ENCODE measurements around the gene IL18RAP.

The IL18RAP gene

DNA sequence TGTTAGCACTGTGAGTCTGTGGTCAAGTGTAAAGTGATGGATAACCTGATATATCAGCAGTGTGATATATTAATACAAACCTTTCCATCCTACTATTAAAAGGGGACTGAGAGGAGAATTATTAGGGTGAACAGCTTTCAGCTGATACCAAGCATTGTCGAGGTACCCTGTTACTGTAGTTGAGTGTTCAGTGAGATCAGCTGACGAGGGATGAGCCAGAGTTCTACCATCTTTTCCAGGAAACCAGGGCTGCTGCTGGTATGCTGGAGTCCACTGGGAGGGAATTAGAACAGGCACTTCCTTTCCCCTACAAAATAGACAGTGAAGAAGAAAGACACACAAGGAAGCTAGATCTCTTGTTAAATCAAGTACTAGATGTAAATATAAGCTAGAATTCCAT lies 408 bp downstream of the IL18RAP start:
- H3K9ac ChIP-seq (ENCODE audit: low read length in 2 of 2), result no peak overlapping the region
- no peaks in the 10 kb centered on the region for H3K36me3 ChIP-seq (ENCODE audit: control insufficient read depth in 2 of 2, insufficient read depth in 2 of 2, low read length in 2 of 2)
- H3K4me3 ChIP-seq (ENCODE audit: low read length in 2 of 2), result no peak overlapping the region
- H3K27me3 ChIP-seq (ENCODE audit: control insufficient read depth in 1 of 2, insufficient read depth in 2 of 2, low read length in 2 of 2), result no peaks in the 10 kb centered on the region
- H3K4me1 ChIP-seq (ENCODE audit: control insufficient read depth, insufficient read depth, low read length), result no peaks in the 10 kb centered on the region
- no peaks in the 10 kb centered on the region for H3K9me3 ChIP-seq (ENCODE audit: control insufficient read depth in 2 of 2, low read length in 2 of 2)
- H3K27ac ChIP-seq (ENCODE audit: low read length), result no peak overlapping the region

DNA sequence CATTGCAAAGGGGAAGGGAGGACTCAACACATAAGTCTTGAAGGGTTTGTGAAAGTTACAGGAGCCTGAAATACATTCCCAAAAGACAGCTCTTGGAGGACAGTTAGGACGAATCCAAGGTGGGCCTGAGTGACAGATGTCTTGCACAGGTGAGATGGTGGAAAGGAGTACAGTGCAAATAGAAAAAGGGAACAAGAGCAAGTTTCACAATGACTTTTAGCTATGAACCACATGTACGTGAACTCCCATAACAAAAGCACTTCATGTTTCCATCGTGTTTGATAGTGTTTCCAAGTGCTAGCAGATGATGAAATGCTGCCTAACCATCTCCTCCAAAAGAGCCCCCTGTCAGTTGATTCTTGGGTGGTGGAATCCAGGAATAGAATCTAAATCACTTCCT lies 1.8 kb downstream of the IL18RAP start:
- H3K4me1 ChIP-seq (ENCODE audit: control insufficient read depth, insufficient read depth, low read length), result no peaks in the 10 kb centered on the region
- H3K9ac ChIP-seq (ENCODE audit: low read length in 2 of 2), result no peak overlapping the region
- H3K9me3 ChIP-seq (ENCODE audit: control insufficient read depth in 2 of 2, low read length in 2 of 2), result no peaks in the 10 kb centered on the region
- no peak overlapping the region for H3K4me3 ChIP-seq (ENCODE audit: low read length in 2 of 2)
- H3K36me3 ChIP-seq (ENCODE audit: control insufficient read depth in 2 of 2, insufficient read depth in 2 of 2, low read length in 2 of 2), result no peaks in the 10 kb centered on the region
- no peak overlapping the region for H3K27ac ChIP-seq (ENCODE audit: low read length)
- no peaks in the 10 kb centered on the region for H3K27me3 ChIP-seq (ENCODE audit: control insufficient read depth in 1 of 2, insufficient read depth in 2 of 2, low read length in 2 of 2)

DNA sequence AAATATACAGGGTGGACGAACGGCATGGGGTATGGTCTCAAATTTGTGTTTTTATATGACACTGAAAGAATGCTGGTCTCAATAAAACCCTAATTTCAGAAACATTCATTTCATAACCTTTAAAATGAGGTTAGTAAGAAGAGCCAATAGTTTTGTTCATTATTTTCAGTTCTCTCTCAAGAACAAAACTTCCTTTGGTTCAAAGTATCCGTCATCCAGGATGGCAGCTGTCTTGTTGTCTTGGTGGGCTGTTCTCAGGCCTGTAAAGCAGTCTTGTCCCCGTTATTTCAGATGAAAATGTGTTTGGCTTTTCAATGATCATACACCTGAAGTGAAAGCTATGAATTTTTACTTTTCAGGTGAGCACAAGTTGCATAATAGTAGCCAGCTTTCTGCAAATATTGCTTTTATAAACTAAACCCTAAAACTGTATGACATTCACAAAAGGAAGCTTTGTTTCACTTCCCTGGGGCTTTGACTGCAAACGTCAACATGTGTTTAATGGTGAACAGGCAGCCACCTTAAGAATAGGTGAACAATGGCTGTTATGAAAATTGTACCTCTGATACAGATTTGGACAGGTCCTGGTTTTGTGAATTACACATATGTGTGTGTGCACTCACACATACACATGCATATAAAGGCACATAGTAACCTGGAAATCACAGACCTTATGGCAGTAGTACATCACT lies 2.6 kb downstream of the IL18RAP start:
- Histone ChIP-seq H3K4me1 (ENCODE audit: control insufficient read depth, insufficient read depth, low read length) (no peaks in the 10 kb centered on the region), H3K4me3 (ENCODE audit: low read length in 2 of 2) (no peak overlapping the region), H3K27me3 (ENCODE audit: control insufficient read depth in 1 of 2, insufficient read depth in 2 of 2, low read length in 2 of 2) (no peaks in the 10 kb centered on the region), H3K27ac (ENCODE audit: low read length) (no peak overlapping the region), H3K9ac (ENCODE audit: low read length in 2 of 2) (no peak overlapping the region), H3K36me3 (ENCODE audit: control insufficient read depth in 2 of 2, insufficient read depth in 2 of 2, low read length in 2 of 2) (no peaks in the 10 kb centered on the region), H3K9me3 (ENCODE audit: control insufficient read depth in 2 of 2, low read length in 2 of 2) (no peaks in the 10 kb centered on the region)

DNA sequence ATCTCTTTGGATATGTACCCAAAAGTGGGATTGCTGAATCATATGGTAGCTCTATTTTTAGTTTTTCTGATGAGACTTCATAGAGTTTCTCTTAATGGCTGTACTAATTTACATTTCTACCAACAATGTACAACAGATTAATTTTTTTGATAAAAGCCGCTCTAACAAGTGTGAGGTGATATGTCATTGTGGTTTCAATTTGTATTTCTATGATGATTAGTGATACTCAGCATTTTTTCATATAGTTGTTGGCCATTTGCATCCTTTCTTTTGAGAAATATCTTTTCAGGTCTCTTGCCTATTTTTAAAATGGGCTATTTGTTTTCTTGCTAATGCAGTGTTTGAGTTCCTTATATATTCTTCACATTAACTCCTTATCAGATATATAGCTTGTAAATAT lies 4.3 kb downstream of the IL18RAP start:
- no peak overlapping the region for H3K4me3 ChIP-seq (ENCODE audit: low read length in 2 of 2)
- H3K9ac ChIP-seq (ENCODE audit: low read length in 2 of 2), result no peak overlapping the region
- H3K36me3 ChIP-seq (ENCODE audit: control insufficient read depth in 2 of 2, insufficient read depth in 2 of 2, low read length in 2 of 2), result no peaks in the 10 kb centered on the region
- no peaks in the 10 kb centered on the region for H3K9me3 ChIP-seq (ENCODE audit: control insufficient read depth in 2 of 2, low read length in 2 of 2)
- no peak overlapping the region for H3K27ac ChIP-seq (ENCODE audit: low read length)
- no peaks in the 10 kb centered on the region for H3K27me3 ChIP-seq (ENCODE audit: control insufficient read depth in 1 of 2, insufficient read depth in 2 of 2, low read length in 2 of 2)
- no peaks in the 10 kb centered on the region for H3K4me1 ChIP-seq (ENCODE audit: control insufficient read depth, insufficient read depth, low read length)

DNA sequence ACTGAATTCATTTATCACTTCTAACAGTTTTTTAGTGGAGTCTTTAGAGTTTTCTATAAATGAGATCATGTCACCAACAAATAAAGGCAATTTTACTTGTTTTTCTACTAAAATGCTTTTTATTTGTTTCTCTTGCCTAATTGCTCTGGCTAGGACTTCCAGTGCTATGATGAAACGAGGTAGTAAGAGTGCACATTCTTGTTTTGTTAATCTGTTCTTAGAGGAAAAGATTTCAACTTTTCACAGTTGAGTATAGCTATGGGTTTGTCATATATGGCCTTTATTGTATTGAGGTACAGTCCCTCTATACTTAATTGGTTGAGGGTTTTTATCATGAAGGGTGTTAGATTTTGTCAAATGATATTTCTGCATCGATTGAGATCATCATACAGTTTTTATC lies 5.6 kb downstream of the IL18RAP start:
- H3K27ac ChIP-seq (ENCODE audit: low read length), result no peak overlapping the region
- no peaks in the 10 kb centered on the region for H3K27me3 ChIP-seq (ENCODE audit: control insufficient read depth in 1 of 2, insufficient read depth in 2 of 2, low read length in 2 of 2)
- H3K4me3 ChIP-seq (ENCODE audit: low read length in 2 of 2), result no peak overlapping the region
- H3K36me3 ChIP-seq (ENCODE audit: control insufficient read depth in 2 of 2, insufficient read depth in 2 of 2, low read length in 2 of 2), result no peaks in the 10 kb centered on the region
- H3K4me1 ChIP-seq (ENCODE audit: control insufficient read depth, insufficient read depth, low read length), result no peaks in the 10 kb centered on the region
- no peak overlapping the region for H3K9ac ChIP-seq (ENCODE audit: low read length in 2 of 2)
- H3K9me3 ChIP-seq (ENCODE audit: control insufficient read depth in 2 of 2, low read length in 2 of 2), result no peaks in the 10 kb centered on the region

DNA sequence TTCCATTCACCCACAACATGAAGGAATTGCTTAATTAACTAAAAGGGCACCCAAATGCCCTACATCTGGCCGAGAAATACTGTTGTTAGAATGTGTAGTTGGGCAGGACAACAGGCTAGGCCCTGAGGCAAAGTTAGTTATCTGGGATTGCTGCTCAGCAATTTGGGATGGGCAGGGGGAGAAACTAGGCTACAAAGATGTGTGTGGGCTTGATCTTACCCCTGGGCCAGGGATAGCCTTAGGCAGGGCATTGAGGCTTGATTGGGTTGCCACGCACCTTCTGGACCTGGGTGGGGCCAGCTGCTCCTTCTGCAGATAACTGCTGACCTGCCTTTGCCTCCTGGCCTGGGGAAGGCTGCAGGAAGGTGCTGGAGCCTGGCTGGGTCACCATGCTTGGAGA lies 9.4 kb downstream of the IL18RAP start:
- H3K27me3 ChIP-seq (ENCODE audit: control insufficient read depth in 1 of 2, insufficient read depth in 2 of 2, low read length in 2 of 2), result no peaks in the 10 kb centered on the region
- no peak overlapping the region for H3K27ac ChIP-seq (ENCODE audit: low read length)
- no peak overlapping the region for H3K9ac ChIP-seq (ENCODE audit: low read length in 2 of 2)
- no peak overlapping the region for H3K4me3 ChIP-seq (ENCODE audit: low read length in 2 of 2)
- no peaks in the 10 kb centered on the region for H3K36me3 ChIP-seq (ENCODE audit: control insufficient read depth in 2 of 2, insufficient read depth in 2 of 2, low read length in 2 of 2)
- H3K9me3 ChIP-seq (ENCODE audit: control insufficient read depth in 2 of 2, low read length in 2 of 2), result no peaks in the 10 kb centered on the region
- H3K4me1 ChIP-seq (ENCODE audit: control insufficient read depth, insufficient read depth, low read length), result no peaks in the 10 kb centered on the region

DNA sequence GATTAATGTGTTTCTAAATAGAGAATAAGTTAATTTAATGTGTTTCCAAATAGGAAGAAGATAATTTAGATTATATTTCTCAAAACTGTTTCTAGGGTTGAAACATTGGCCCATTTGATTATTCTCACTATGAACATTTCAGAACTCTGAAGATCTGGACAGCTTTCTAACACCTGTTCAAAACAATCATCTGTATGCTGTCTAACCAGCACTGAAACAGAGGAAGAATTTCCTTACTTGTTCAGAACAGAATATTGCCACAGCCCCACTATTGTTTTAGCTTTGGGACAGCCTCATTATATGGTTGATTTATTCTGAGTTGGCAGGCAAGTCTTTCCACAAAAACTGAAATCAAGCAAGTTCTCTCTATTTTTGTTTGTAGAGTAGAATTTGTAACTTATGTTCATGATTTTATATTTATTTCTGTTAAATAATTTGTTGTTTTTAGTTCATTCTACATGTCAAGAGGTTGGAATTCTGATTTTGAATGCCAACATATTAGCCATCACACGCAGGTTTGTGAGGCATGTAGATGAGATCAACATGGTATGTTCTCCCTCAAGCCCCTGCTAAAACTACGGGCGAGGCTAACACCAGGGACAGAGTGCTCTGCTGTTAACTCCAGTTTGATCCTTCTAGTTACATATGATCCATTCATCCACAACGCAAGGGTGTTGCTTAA lies 11.2 kb downstream of the IL18RAP start:
- H3K27me3 ChIP-seq (ENCODE audit: control insufficient read depth in 1 of 2, insufficient read depth in 2 of 2, low read length in 2 of 2), result no peaks in the 10 kb centered on the region
- H3K36me3 ChIP-seq (ENCODE audit: control insufficient read depth in 2 of 2, insufficient read depth in 2 of 2, low read length in 2 of 2), result no peaks in the 10 kb centered on the region
- H3K27ac ChIP-seq (ENCODE audit: low read length), result no peak overlapping the region
- no peaks in the 10 kb centered on the region for H3K4me1 ChIP-seq (ENCODE audit: control insufficient read depth, insufficient read depth, low read length)
- H3K4me3 ChIP-seq (ENCODE audit: low read length in 2 of 2), result no peak overlapping the region
- no peak overlapping the region for H3K9ac ChIP-seq (ENCODE audit: low read length in 2 of 2)
- H3K9me3 ChIP-seq (ENCODE audit: control insufficient read depth in 2 of 2, low read length in 2 of 2), result no peaks in the 10 kb centered on the region

DNA sequence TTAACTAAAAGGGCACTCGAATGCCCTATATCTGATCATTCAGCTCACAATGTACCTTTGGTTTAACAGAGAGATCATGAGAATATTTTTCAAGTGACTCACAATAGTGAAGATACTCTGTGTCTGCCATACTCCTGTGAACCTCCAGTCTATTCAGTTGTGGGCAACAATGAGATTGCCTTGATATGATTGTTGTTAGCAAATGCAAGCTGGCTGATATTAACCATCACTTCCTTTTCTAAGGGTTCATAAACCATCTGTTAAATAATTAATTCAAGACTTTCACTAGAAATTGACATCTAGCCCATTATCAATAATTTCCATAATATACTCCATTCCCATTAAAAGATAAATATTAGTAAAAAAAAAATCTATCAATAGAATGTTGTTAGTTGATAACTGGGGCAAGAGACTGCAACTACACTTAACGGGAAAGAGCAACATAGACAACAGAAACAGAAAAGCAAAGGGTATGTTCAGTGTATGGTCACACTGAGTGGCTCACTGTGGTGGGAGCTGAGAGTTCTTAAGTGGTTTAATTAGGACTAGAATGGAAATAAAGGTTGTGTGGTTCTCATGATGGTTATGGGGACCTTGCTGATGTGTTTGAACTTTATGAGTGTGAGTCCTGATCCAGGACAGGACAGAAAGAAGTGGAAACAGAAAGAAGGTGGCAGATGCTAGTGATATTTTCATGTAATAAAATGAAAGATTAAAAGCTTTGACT lies 11.9 kb downstream of the IL18RAP start:
- Histone ChIP-seq H3K9me3 (ENCODE audit: control insufficient read depth in 2 of 2, low read length in 2 of 2) (no peaks in the 10 kb centered on the region), H3K4me1 (ENCODE audit: control insufficient read depth, insufficient read depth, low read length) (no peaks in the 10 kb centered on the region), H3K36me3 (ENCODE audit: control insufficient read depth in 2 of 2, insufficient read depth in 2 of 2, low read length in 2 of 2) (no peaks in the 10 kb centered on the region), H3K27me3 (ENCODE audit: control insufficient read depth in 1 of 2, insufficient read depth in 2 of 2, low read length in 2 of 2) (no peaks in the 10 kb centered on the region), H3K9ac (ENCODE audit: low read length in 2 of 2) (no peak overlapping the region), H3K4me3 (ENCODE audit: low read length in 2 of 2) (no peak overlapping the region), H3K27ac (ENCODE audit: low read length) (no peak overlapping the region)

DNA sequence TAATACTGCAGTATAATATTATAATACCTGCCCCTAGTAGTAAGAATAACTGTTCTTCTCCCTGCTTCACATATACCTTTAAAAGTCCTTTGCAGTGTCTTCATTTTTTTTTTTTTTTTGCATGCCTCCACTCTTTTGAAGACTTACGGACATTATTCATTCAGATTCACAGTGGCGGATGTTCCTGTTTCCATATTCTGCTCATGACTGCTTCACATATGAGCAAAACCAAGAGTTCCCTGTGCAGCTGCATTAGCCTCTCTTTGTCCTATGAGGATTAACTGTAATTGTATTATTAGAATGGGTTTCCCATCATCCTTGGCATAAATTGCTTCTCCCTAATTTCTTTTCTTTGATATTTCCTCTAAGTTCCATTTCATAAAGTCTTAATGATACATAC lies 12.8 kb downstream of the IL18RAP start:
- Histone ChIP-seq H3K27ac (ENCODE audit: low read length) (no peak overlapping the region), H3K36me3 (ENCODE audit: control insufficient read depth in 2 of 2, insufficient read depth in 2 of 2, low read length in 2 of 2) (no peaks in the 10 kb centered on the region), H3K4me3 (ENCODE audit: low read length in 2 of 2) (no peak overlapping the region)

DNA sequence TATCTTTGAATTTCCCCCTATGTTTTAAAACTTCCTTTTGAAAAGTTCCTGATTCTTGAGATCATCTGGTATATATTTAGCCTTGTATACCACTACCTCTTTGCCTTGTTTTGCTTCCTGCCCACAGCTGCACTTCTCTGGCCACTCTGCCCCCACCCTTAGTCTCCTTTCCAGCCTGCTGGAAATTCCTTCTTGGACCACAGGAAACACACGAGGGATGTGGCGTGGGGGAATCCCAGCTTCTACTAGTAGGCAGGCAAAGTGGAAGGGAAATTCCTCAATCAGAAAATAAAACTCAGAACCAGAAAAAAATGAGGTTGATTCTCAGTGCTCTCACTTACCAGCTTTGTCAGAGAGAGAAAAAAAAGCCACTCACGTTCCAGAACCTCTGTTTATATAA lies 13.4 kb downstream of the IL18RAP start:
- H3K4me1 ChIP-seq (ENCODE audit: control insufficient read depth, insufficient read depth, low read length), result no peaks in the 10 kb centered on the region
- no peaks in the 10 kb centered on the region for H3K36me3 ChIP-seq (ENCODE audit: control insufficient read depth in 2 of 2, insufficient read depth in 2 of 2, low read length in 2 of 2)
- H3K27me3 ChIP-seq (ENCODE audit: control insufficient read depth in 1 of 2, insufficient read depth in 2 of 2, low read length in 2 of 2), result no peaks in the 10 kb centered on the region
- no peaks in the 10 kb centered on the region for H3K9me3 ChIP-seq (ENCODE audit: control insufficient read depth in 2 of 2, low read length in 2 of 2)
- no peak overlapping the region for H3K9ac ChIP-seq (ENCODE audit: low read length in 2 of 2)
- H3K4me3 ChIP-seq (ENCODE audit: low read length in 2 of 2), result no peak overlapping the region
- H3K27ac ChIP-seq (ENCODE audit: low read length), result no peak overlapping the region

More for the DNA sequence above, 12.8 kb downstream of the IL18RAP start:
- Histone ChIP-seq H3K27me3 (ENCODE audit: control insufficient read depth in 1 of 2, insufficient read depth in 2 of 2, low read length in 2 of 2) (no peaks in the 10 kb centered on the region), H3K4me1 (ENCODE audit: control insufficient read depth, insufficient read depth, low read length) (no peaks in the 10 kb centered on the region), H3K9me3 (ENCODE audit: control insufficient read depth in 2 of 2, low read length in 2 of 2) (no peaks in the 10 kb centered on the region), H3K9ac (ENCODE audit: low read length in 2 of 2) (no peak overlapping the region)

DNA sequence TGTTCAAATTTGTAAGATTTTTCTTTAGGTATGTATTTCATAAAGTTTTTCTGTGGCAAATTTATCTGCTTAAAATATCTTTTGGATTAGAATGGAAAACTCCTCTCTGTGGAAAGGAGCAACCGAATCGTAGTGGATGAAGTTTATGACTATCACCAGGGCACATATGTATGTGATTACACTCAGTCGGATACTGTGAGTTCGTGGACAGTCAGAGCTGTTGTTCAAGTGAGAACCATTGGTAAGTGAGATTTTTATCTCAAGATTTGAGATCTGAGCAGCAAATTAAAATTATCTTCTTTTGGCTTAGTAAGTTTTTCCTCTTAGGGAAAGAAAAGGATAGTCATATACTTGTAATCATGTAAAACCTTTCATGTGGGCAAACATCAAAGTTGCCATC lies 14.2 kb downstream of the IL18RAP start:
- H3K9ac ChIP-seq (ENCODE audit: low read length in 2 of 2), result no peak overlapping the region
- no peaks in the 10 kb centered on the region for H3K9me3 ChIP-seq (ENCODE audit: control insufficient read depth in 2 of 2, low read length in 2 of 2)
- no peak overlapping the region for H3K27ac ChIP-seq (ENCODE audit: low read length)
- H3K4me3 ChIP-seq (ENCODE audit: low read length in 2 of 2), result no peak overlapping the region
- H3K4me1 ChIP-seq (ENCODE audit: control insufficient read depth, insufficient read depth, low read length), result no peaks in the 10 kb centered on the region
- H3K36me3 ChIP-seq (ENCODE audit: control insufficient read depth in 2 of 2, insufficient read depth in 2 of 2, low read length in 2 of 2), result no peaks in the 10 kb centered on the region
- H3K27me3 ChIP-seq (ENCODE audit: control insufficient read depth in 1 of 2, insufficient read depth in 2 of 2, low read length in 2 of 2), result no peaks in the 10 kb centered on the region

Measured in stomach smooth muscle (tissue), 2 donors.